Esophagus muscularis mucosa (tissue), 4 donors: ENCODE data around the gene PRAMEF13. TPM values are rescaled to one million over a fixed set of nuclear protein-coding genes. Genes with fewer than 3 reads are reported as not detected.
"Not testable (repeated sequence)": the region's sequence is repeated elsewhere in the genome, so short reads cannot be mapped to it uniquely, and the experiment has no call there.

ENCODE experiments used
- DNase-seq: peaks from one replicate; pipeline ENCODE4 v3.0.0-alpha.2; 2017; ENCODE audit errors: extremely low spot score
- H3K27ac ChIP-seq, 4 donors: fragments of 200-600 bp; sonication (generic); replicated peaks in 1 of 4; 1 replicate in 3 of 4; 2 replicates in 1 of 4; pipeline ENCODE4 v1.5.1; 2016 to 2019; ENCODE audit warnings: mild to moderate bottlenecking in 1 of 4
- H3K27me3 ChIP-seq, 4 donors: fragments of 200-600 bp; sonication (generic); one replicate each; pipeline versions ENCODE4 v1.5.1 to v1.6.0; 2016 to 2019
- H3K36me3 ChIP-seq, 4 donors: fragments of 200-600 bp; sonication (generic); one replicate each; pipeline ENCODE4 v1.5.1; 2016 to 2019
- H3K4me1 ChIP-seq, 4 donors: fragments of 200-600 bp; sonication (generic); one replicate each; pipeline ENCODE4 v1.5.1; 2016 to 2019
- H3K4me3 ChIP-seq, 4 donors: fragments of 200-600 bp; sonication (generic); 1 replicate in 2 of 4; 2 replicates in 2 of 4; pipeline ENCODE4 v1.5.1; 2016 to 2019; ENCODE audit warnings: mild to moderate bottlenecking in 4 of 4, moderate library complexity in 1 of 4
- H3K9me3 ChIP-seq, 4 donors: fragments of 200-600 bp; sonication (generic); 1 replicate in 3 of 4; 2 replicates in 1 of 4; pipeline ENCODE4 v1.5.1; 2016 to 2019
- WGBS: methylation state at CpG from one replicate; pipeline ENCODE4 v1.1.5; 2018; 5-methylcytosine and 5-hydroxymethylcytosine counted together
- intact Hi-C: fragments of 100-400 bp; cut with DNase I; formaldehyde crosslinking; loops from one replicate; pipeline ENCODE4 v1.15.1; 2023
- total RNA-seq, 4 donors: library from RNA; depleted of rRNA; stranded (reverse); fragments of >200 nt; gene quantifications; one replicate each; pipeline versions ENCODE4 v1.1.0 to v1.2.1, GENCODE V29; 2016

Gene PRAMEF13
- total RNA-seq = not detected

DNA sequence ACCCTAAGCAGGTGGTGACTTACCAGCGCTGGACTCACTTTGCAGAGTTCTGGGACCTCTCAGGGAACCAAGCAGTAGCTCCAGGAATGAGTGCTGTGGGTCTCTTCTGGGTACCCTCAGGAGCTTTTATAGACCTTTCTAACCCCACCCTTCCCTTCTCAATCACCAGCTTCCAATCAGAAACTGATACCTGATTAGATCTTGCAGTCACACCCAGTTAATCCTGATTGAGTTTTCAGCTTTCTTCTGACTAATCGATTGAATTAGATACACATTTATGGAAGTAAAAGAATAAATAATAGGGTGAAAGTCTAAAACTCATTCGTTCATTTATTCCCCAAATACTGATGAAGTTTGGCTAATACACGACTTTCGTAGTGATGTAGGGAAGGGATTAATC, at the start of gene PRAMEF13:
PRAMEF13 (minus strand) TSS at position 101 of the 400 bp plus-strand sequence. CDS start 1,820 bp downstream, outside the sequence.
- no CpG with 5 or more reads among the region's 5 CpGs for WGBS
- H3K4me1 ChIP-seq, H3K27ac ChIP-seq, DNase-seq, H3K4me3 ChIP-seq, H3K27me3 ChIP-seq, intact Hi-C loops, H3K36me3 ChIP-seq, H3K9me3 ChIP-seq: not testable (repeated sequence)

- WGBS = 78% methylated on average over 7 of the region's 7 CpGs
- H3K27ac ChIP-seq, H3K4me1 ChIP-seq, DNase-seq, H3K9me3 ChIP-seq, H3K36me3 ChIP-seq, intact Hi-C loops, H3K4me3 ChIP-seq: not testable (repeated sequence)
- peaks cover 0 to 19% (median 0%) of the 10 kb centered on the region in 4 donors for H3K27me3 ChIP-seq
Measured at GRCh38 chr1:13247122-13247521, 45.9 kb upstream of the PRAMEF13 start.

- H3K4me1 ChIP-seq, H3K36me3 ChIP-seq, H3K4me3 ChIP-seq, intact Hi-C loops, H3K9me3 ChIP-seq, DNase-seq, H3K27ac ChIP-seq: not testable (repeated sequence)
- 80% methylated on average over 2 of the region's 2 CpGs for WGBS
- peaks cover 0 to 24% (median 0%) of the 10 kb centered on the region in 4 donors for H3K27me3 ChIP-seq
Measured at GRCh38 chr1:13246554-13246871, 45.3 kb upstream of the PRAMEF13 start.

GRCh38 chr1:13245841-13246553, 44.8 kb upstream of the PRAMEF13 start:
- H3K4me3 ChIP-seq, H3K27ac ChIP-seq, DNase-seq, intact Hi-C loops, H3K4me1 ChIP-seq, H3K36me3 ChIP-seq, H3K9me3 ChIP-seq: not testable (repeated sequence)
- peaks cover 0 to 24% (median 0%) of the 10 kb centered on the region in 4 donors for H3K27me3 ChIP-seq
- 68% methylated on average over 5 of the region's 5 CpGs for WGBS

DNA sequence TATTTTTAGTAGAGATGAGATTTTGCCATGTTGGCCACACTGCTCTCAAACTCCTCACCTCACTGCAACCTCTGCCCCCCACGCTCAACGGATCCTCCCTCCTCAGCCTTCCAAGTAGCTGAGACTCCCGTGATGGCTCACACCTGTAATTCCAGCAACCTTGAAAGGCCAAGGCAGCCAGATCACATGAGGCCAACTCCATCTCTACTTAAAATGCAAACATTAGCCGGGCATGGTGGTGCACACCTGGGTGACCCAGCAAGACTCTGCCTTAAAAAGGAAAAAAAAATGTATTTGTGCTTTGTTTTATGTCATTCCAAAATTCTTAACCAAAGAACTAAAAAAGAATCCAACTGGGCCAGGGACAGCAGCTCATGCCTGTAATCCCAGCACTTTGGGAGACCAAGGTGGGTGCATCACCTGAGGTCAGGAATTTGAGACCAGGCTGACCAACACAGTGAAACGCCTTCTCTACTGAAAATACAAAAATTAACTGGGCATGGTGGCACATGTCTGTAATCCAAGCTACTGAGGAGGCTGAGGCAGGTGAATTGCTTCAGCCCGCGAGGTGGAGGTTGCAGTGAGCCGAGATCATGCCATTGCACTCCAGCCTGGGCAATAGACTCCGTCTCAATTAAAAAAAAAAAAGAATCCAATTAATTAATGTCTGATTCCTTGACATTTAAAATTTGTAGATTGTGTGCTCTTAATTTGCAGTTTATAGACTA, 42.5 kb upstream of the PRAMEF13 start:
- intact Hi-C loops, H3K4me3 ChIP-seq, DNase-seq, H3K9me3 ChIP-seq, H3K36me3 ChIP-seq, H3K27ac ChIP-seq, H3K4me1 ChIP-seq: not testable (repeated sequence)
- WGBS = 90% methylated on average over 9 of the region's 9 CpGs
- H3K27me3 ChIP-seq = peaks cover 0 to 24% (median 0%) of the 10 kb centered on the region in 4 donors

- H3K36me3 ChIP-seq, DNase-seq, intact Hi-C loops, H3K27ac ChIP-seq, H3K9me3 ChIP-seq, H3K4me3 ChIP-seq, H3K4me1 ChIP-seq: not testable (repeated sequence)
- WGBS = 84% methylated on average over 4 of the region's 4 CpGs
- H3K27me3 ChIP-seq = peaks cover 0 to 18% (median 0%) of the 10 kb centered on the region in 4 donors
Measured at GRCh38 chr1:13239633-13240032, 38.4 kb upstream of the PRAMEF13 start.

DNA sequence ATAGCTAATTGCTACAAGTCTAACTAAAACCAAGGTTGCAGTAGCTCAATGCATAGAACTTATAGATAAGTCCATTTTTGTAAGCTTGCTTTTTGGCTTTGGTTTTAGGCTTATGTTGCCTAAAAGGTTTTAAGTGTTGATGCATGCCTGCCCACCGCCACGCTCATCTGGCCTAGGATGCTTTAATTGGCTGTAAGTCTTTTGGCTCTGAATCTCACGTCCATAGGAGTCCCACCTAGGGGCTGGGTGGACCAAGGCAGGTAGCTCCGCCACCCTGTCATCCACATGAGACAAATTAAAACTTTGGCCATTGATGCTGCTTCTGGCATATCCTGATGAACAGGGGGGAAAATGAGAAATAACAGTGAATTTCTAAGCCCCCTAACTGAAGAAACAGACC, 36.4 kb upstream of the PRAMEF13 start:
- H3K27ac ChIP-seq, H3K36me3 ChIP-seq, H3K4me1 ChIP-seq, intact Hi-C loops, H3K9me3 ChIP-seq, DNase-seq, H3K4me3 ChIP-seq: not testable (repeated sequence)
- 76% methylated on average over 4 of the region's 4 CpGs for WGBS
- H3K27me3 ChIP-seq = peaks cover 0 to 15% (median 0%) of the 10 kb centered on the region in 4 donors

GRCh38 chr1:13234057-13234456, 32.8 kb upstream of the PRAMEF13 start:
- H3K27me3 ChIP-seq = peaks cover 0 to 23% (median 0%) of the 10 kb centered on the region in 4 donors
- H3K4me1 ChIP-seq, H3K27ac ChIP-seq, H3K36me3 ChIP-seq, H3K4me3 ChIP-seq, intact Hi-C loops, H3K9me3 ChIP-seq: not testable (repeated sequence)
- WGBS = 75% methylated on average over 1 of the region's 1 CpG
- DNase-seq = peak; percentile 92

- 71% methylated on average over 2 of the region's 2 CpGs for WGBS
- intact Hi-C loops, DNase-seq: not testable (repeated sequence)
Measured at GRCh38 chr1:13232056-13232455, 30.8 kb upstream of the PRAMEF13 start.

GRCh38 chr1:13231061-13231750, 30.0 kb upstream of the PRAMEF13 start:
- H3K9me3 ChIP-seq, H3K36me3 ChIP-seq, H3K4me3 ChIP-seq, H3K27ac ChIP-seq, H3K4me1 ChIP-seq, intact Hi-C loops: not testable (repeated sequence)
- 67% methylated on average over 7 of the region's 7 CpGs for WGBS
- H3K27me3 ChIP-seq = peaks cover 0 to 24% (median 0%) of the 10 kb centered on the region in 4 donors
- DNase-seq = peak; percentile 93

More at GRCh38 chr1:13232056-13232455, 30.8 kb upstream of the PRAMEF13 start:
- H3K27ac ChIP-seq, H3K36me3 ChIP-seq, H3K4me1 ChIP-seq, H3K9me3 ChIP-seq, H3K4me3 ChIP-seq: not testable (repeated sequence)
- peaks cover 0 to 23% (median 0%) of the 10 kb centered on the region in 4 donors for H3K27me3 ChIP-seq

DNA sequence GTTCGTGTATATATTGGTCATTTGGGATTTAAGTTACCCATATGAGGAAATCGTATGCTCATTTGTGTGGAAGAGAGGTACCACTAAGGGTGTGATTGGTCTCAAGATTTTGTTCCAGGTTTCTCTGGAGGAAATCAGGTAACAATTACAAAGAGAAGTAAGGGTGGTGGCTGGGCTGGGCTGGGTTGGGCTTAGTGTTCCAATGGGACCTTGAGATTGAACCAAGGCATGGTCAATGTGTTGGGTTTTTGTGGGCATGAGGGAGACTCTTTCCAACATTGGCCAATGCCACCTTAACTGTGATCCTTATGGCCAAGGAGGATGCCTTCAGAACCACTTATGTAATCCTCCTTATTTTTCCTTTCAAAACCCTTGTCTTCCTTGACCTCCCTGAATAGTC, 29.4 kb upstream of the PRAMEF13 start:
- H3K4me3 ChIP-seq, H3K36me3 ChIP-seq, intact Hi-C loops, H3K27ac ChIP-seq, H3K4me1 ChIP-seq, DNase-seq, H3K9me3 ChIP-seq: not testable (repeated sequence)
- peaks cover 0 to 30% (median 0%) of the 10 kb centered on the region in 4 donors for H3K27me3 ChIP-seq
- WGBS = 84% methylated on average over 2 of the region's 2 CpGs

DNA sequence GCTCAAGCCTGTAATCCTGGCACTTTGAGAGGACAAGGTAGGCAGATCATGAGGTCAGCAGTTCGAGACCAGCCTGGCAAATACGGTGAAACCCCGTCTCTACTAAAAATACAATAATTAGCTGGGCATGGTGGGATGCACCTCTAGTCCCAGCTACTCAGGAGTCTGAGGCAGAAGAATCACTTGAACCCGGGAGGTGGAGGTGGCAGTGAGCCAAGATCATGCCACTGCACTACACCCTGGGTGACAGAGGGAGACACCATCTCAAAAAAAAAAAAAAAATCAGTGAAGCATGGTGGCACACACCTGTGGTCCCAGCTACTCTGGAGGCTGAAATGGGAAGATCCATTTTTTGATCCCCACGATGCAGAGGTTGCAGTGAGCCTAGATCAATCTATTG, 28.9 kb upstream of the PRAMEF13 start:
- peaks cover 0 to 31% (median 0%) of the 10 kb centered on the region in 4 donors for H3K27me3 ChIP-seq
- H3K36me3 ChIP-seq, H3K4me3 ChIP-seq, H3K27ac ChIP-seq, DNase-seq, intact Hi-C loops, H3K9me3 ChIP-seq, H3K4me1 ChIP-seq: not testable (repeated sequence)
- WGBS = 79% methylated on average over 5 of the region's 5 CpGs
